ENCODE measurements around the gene AJUBA.
A peak's percentile ranks its signal among the peaks of the same experiment; 100 is the strongest.

Gene AJUBA

DNA sequence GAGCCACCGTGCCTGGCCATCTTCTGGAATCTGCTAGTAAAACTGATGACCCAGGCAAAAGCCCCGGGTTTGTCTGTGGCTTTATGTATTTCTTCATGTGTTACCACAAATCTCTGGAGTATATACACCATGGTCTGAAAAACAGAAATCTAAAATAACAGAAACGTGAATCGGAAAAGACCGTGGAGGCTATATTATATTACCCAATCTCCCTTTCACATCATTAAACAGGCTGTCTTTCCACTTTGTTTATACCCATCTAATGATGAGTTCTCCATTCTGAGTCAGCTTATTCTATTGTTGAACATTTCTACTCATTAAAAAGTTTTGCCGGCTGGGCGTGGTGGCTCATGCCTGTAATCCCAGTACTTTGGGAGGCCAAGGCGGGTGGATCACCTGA lies 9.5 kb upstream of the AJUBA start:
- H3K36me3 ChIP-seq (ENCODE audit: insufficient read depth, low read length) = peaks cover 12% of the 10 kb centered on the region; the same call in 1 of the 2 replicates
- H3K4me3 ChIP-seq (ENCODE audit: low read depth in 1 of 2, low read length in 2 of 2) = no peak overlapping the region
- no peak overlapping the region for H3K27ac ChIP-seq (ENCODE audit: low read length)
- no peaks in the 10 kb centered on the region for H3K27me3 ChIP-seq (ENCODE audit: insufficient read depth, low read length, poor library complexity)
- ATAC-seq (ENCODE audit: insufficient read depth, low read depth) = no peak
- H3K4me1 ChIP-seq (ENCODE audit: insufficient read depth, low read length) = no peaks in the 10 kb centered on the region
- no peaks in the 10 kb centered on the region for H3K79me2 ChIP-seq (ENCODE audit: insufficient read depth, low read length)
- TF ChIP-seq, protein P1, sequence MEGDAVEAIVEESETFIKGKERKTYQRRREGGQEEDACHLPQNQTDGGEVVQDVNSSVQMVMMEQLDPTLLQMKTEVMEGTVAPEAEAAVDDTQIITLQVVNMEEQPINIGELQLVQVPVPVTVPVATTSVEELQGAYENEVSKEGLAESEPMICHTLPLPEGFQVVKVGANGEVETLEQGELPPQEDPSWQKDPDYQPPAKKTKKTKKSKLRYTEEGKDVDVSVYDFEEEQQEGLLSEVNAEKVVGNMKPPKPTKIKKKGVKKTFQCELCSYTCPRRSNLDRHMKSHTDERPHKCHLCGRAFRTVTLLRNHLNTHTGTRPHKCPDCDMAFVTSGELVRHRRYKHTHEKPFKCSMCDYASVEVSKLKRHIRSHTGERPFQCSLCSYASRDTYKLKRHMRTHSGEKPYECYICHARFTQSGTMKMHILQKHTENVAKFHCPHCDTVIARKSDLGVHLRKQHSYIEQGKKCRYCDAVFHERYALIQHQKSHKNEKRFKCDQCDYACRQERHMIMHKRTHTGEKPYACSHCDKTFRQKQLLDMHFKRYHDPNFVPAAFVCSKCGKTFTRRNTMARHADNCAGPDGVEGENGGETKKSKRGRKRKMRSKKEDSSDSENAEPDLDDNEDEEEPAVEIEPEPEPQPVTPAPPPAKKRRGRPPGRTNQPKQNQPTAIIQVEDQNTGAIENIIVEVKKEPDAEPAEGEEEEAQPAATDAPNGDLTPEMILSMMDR (IDR thresholded peaks at IDR 0.05; ENCODE audit: borderline replicate concordance, extremely low read depth, low read length, poor library complexity, severe bottlenecking) = no peak
- H3K9ac ChIP-seq (ENCODE audit: low read depth, low read length) = no peak overlapping the region
- no peaks in the 10 kb centered on the region for H3K9me3 ChIP-seq (ENCODE audit: insufficient read depth, low read length, severe bottlenecking)
- H4K20me1 ChIP-seq (ENCODE audit: insufficient read depth, low read length) = no peaks in the 10 kb centered on the region
- no peak overlapping the region for H2AFZ ChIP-seq (ENCODE audit: low read depth, low read length)
- H3K4me2 ChIP-seq (ENCODE audit: insufficient read depth, low read length) = no peak overlapping the region
- no peak for DNase-seq

DNA sequence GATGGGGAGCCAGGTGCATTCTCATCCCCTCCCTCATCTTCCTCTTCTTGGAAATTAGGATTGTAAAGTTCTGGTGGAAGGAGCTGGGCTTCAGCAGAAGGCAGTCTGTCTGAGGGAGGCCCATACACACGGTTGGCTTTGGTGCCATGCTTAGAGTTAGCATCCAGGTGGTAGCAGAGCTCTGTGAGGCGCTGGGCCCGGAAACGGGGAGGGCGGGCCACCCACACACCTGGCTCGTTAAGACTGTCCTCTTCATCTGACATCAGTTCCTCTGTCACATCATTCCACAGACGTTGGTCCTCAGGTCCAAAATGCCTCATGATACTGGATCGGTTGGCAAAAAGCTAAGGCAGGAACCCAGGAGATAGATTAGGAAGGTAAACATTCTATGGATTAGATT lies 4.9 kb upstream of the AJUBA start:
- no peak for ATAC-seq (ENCODE audit: insufficient read depth, low read depth)
- Histone ChIP-seq H4K20me1 (ENCODE audit: insufficient read depth, low read length) (no peaks in the 10 kb centered on the region), H3K4me2 (ENCODE audit: insufficient read depth, low read length) (no peak overlapping the region), H3K27me3 (ENCODE audit: insufficient read depth, low read length, poor library complexity) (no peaks in the 10 kb centered on the region), H2AFZ (ENCODE audit: low read depth, low read length) (no peak overlapping the region), H3K27ac (ENCODE audit: low read length) (no peak overlapping the region), H3K9ac (ENCODE audit: low read depth, low read length) (no peak overlapping the region), H3K79me2 (ENCODE audit: insufficient read depth, low read length) (no peaks in the 10 kb centered on the region), H3K36me3 (ENCODE audit: insufficient read depth, low read length) (peaks cover 8% of the 10 kb centered on the region; the same call in 1 of the 2 replicates), H3K9me3 (ENCODE audit: insufficient read depth, low read length, severe bottlenecking) (no peaks in the 10 kb centered on the region), H3K4me1 (ENCODE audit: insufficient read depth, low read length) (peaks cover 12% of the 10 kb centered on the region), H3K4me3 (ENCODE audit: low read depth in 1 of 2, low read length in 2 of 2) (no peak overlapping the region)
- TF ChIP-seq EZH2 (IDR thresholded peaks at IDR 0.05; ENCODE audit: borderline replicate concordance, low read depth, low read length, severe bottlenecking) = no peak
- TF ChIP-seq, protein P1 (IDR thresholded peaks at IDR 0.05; ENCODE audit: borderline replicate concordance, extremely low read depth, low read length, poor library complexity, severe bottlenecking) = no peak
- no peak for DNase-seq

DNA sequence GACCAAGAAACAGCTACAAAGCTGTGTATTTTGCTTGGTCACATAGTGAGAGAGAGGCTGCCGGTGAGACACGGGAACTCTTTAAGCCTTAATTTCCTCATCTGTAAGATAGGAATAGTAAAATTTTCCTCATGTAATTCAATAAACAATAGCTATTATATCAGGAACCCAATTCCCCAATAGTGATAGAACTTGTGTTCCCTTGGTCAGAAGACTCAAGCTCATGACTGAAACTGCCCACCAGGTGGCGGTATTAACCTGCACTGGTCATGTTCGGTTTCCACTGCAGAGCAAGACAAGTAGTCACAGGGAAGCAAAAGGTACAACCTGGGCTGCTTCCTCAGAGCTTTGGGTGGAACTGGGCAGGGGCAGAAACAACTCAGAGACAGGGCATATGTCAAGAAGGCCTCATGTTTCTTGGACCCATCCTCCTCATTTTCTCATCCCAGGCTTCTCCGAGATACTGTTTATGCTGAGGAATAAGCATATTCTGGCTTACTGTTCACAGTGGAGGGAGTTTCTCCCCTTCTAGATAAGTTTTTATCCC lies 4.2 kb upstream of the AJUBA start:
- TF ChIP-seq, protein P1 (IDR thresholded peaks at IDR 0.05; ENCODE audit: borderline replicate concordance, extremely low read depth, low read length, poor library complexity, severe bottlenecking) = peak; percentile 95
- no peak for TF ChIP-seq EZH2 (IDR thresholded peaks at IDR 0.05; ENCODE audit: borderline replicate concordance, low read depth, low read length, severe bottlenecking)
- peak; percentile 70 for ATAC-seq (ENCODE audit: insufficient read depth, low read depth)
- H4K20me1 ChIP-seq (ENCODE audit: insufficient read depth, low read length) = no peaks in the 10 kb centered on the region

More for the DNA sequence above, 4.2 kb upstream of the AJUBA start:
- peak; percentile 87 for DNase-seq
- Histone ChIP-seq H3K9me3 (ENCODE audit: insufficient read depth, low read length, severe bottlenecking) (no peaks in the 10 kb centered on the region), H2AFZ (ENCODE audit: low read depth, low read length) (no peak overlapping the region), H3K4me1 (ENCODE audit: insufficient read depth, low read length) (peaks cover 19% of the 10 kb centered on the region), H3K27ac (ENCODE audit: low read length) (no peak overlapping the region), H3K79me2 (ENCODE audit: insufficient read depth, low read length) (peaks cover 5% of the 10 kb centered on the region; the same call in 1 of the 2 replicates), H3K27me3 (ENCODE audit: insufficient read depth, low read length, poor library complexity) (no peaks in the 10 kb centered on the region), H3K4me2 (ENCODE audit: insufficient read depth, low read length) (no peak overlapping the region), H3K9ac (ENCODE audit: low read depth, low read length) (no peak overlapping the region), H3K4me3 (ENCODE audit: low read depth in 1 of 2, low read length in 2 of 2) (no peak overlapping the region), H3K36me3 (ENCODE audit: insufficient read depth, low read length) (peaks cover 8% of the 10 kb centered on the region; the same call in 1 of the 2 replicates)
